Erythroblast (primary cell): Measurements from ENCODE around the gene WASF1.

Experiments
- GATA1 ChIP-seq: IDR thresholded peaks from 2 replicates; pipeline ENCODE4 v1.6.1; 2011; ENCODE audit warnings: low read depth, mild to moderate bottlenecking, control low read depth, low read length, moderate library complexity
- POLR2A ChIP-seq: IDR thresholded peaks from 2 replicates; pipeline ENCODE4 v1.6.1; 2011; ENCODE audit warnings: mild to moderate bottlenecking, low read length

GRCh38 chr6:110075406-110075805 lies 104.1 kb downstream of the WASF1 start:
- no peak for TF ChIP-seq POLR2A
- no peak for TF ChIP-seq GATA1
